Right lobe of liver (tissue), 6 donors: ENCODE results near the gene CCNE1. TPM values are rescaled to one million over a fixed set of nuclear protein-coding genes. Genes with fewer than 3 reads are reported as not detected.

Source experiments
- ATAC-seq, 4 donors: fragments of 200-7000 bp; cut with Tn5 transposase; one replicate each; pipeline ENCODE4 v1.9.1; 2020; ENCODE audit warnings: mild to moderate bottlenecking in 4 of 4, moderate library complexity in 4 of 4
- DNase-seq, 3 donors: peaks; one replicate each; pipeline ENCODE4 v3.0.0-alpha.2; 2020
- H3K27ac ChIP-seq, 3 donors: fragments of 200-600 bp; one replicate each; pipeline ENCODE4 v1.8.0; 2022
- H3K27me3 ChIP-seq, 2 donors: fragments of 200-600 bp; one replicate each; pipeline ENCODE4 v1.8.0; 2022
- H3K36me3 ChIP-seq, 4 donors: fragments of 200-600 bp; sonication (generic) in 1 of 4; one replicate each; pipeline versions ENCODE4 v1.5.1 to v1.8.0; 2017 to 2022; ENCODE audit warnings: control low read depth in 1 of 4
- H3K4me1 ChIP-seq, 4 donors: fragments of 200-600 bp; sonication (generic) in 1 of 4; one replicate each; pipeline versions ENCODE4 v1.5.1 to v1.8.0; 2017 to 2022; ENCODE audit warnings: control low read depth in 1 of 4
- H3K4me3 ChIP-seq, 3 donors: fragments of 200-600 bp; one replicate each; pipeline ENCODE4 v1.8.0; 2022
- H3K9me3 ChIP-seq, 4 donors: fragments of 200-600 bp; sonication (generic) in 1 of 4; one replicate each; pipeline versions ENCODE4 v1.5.1 to v1.8.0; 2017 to 2022; ENCODE audit warnings: control low read depth in 1 of 4
- CTCF ChIP-seq, 4 donors: fragments of 200-600 bp in 3 of 4; fragments of 450-650 bp in 1 of 4; IDR thresholded peaks; one replicate each; pipeline versions ENCODE4 v1.5.1 to v1.8.0; 2016 to 2022; ENCODE audit warnings: antibody characterized with exemption in 4 of 4, mild to moderate bottlenecking in 2 of 4
- POLR2A ChIP-seq: fragments of 450-650 bp; IDR thresholded peaks from one replicate; pipeline ENCODE4 v1.6.1; 2017; ENCODE audit warnings: antibody characterized with exemption, mild to moderate bottlenecking
- WGBS: methylation state at CpG from one replicate; pipeline ENCODE4 v1.1.6; 2018; ENCODE audit warnings: low coverage, low lambda C conversion rate; ENCODE audit not compliant: insufficient coverage; ENCODE audit errors: missing lambda C conversion rate; 5-methylcytosine and 5-hydroxymethylcytosine counted together
- intact Hi-C, 2 donors: fragments of 100-400 bp; cut with DNase I; formaldehyde crosslinking; loops; one replicate each; pipeline versions ENCODE4 v1.11.2 to v1.14.1; 2022
- total RNA-seq, 6 experiments: library from RNA; depleted of rRNA in 2 of 6; stranded (reverse); fragments of >200 nt in 2 of 6; fragmentation: NEBNext Ultra II Directional in 3 of 6; extraction: Animal tissue kit (Norgen Biotek cat#: 25700) in 3 of 6; gene quantifications; one replicate each; pipeline versions ENCODE4 v1.1.0 to v1.2.4, GENCODE V29; 2016 to 2023
- donor health status: DM: no; HTN: yes; CAD: no.
- donor health status: DM: no; HTN: no; CAD: no.
- donor health status: DM: no; HTN: no; CAD: no.
- donor health status: DM: no; HTN: yes; CAD: no.
- donor health status: DM: no; HTN: yes; CAD: no.

CCNE1 gene
- total RNA-seq, 6 experiments from 2014 or later = 0.26 to 2.2 (median 0.90) TPM

- no peaks in the 10 kb centered on the region for H3K27me3 ChIP-seq
- no peak for TF ChIP-seq CTCF (IDR thresholded peaks at IDR 0.05)
- TF ChIP-seq POLR2A = no peak
- no peaks in the 10 kb centered on the region for H3K9me3 ChIP-seq
- H3K4me1 ChIP-seq = no peaks in the 10 kb centered on the region
- no peaks in the 10 kb centered on the region for H3K36me3 ChIP-seq
- intact Hi-C loops = loop anchor here (10.0 kb wide), 1 partner anchor 108 kb away; no protein-coding TSS in a partner anchor
- no peak overlapping the region for H3K27ac ChIP-seq
- no peak overlapping the region for H3K4me3 ChIP-seq
- ATAC-seq (no peak), DNase-seq (no peak)
- WGBS = 49% methylated on average over 6 of the region's 8 CpGs
Observed at GRCh38 chr19:29767039-29767735, 44.6 kb upstream of the CCNE1 start.

GRCh38 chr19:29768166-29768565 is 43.6 kb upstream of the CCNE1 start:
- Histone ChIP-seq H3K9me3 (no peaks in the 10 kb centered on the region), H3K36me3 (no peaks in the 10 kb centered on the region), H3K4me1 (no peaks in the 10 kb centered on the region), H3K27ac (no peak overlapping the region), H3K27me3 (no peaks in the 10 kb centered on the region), H3K4me3 (no peak overlapping the region)
- intact Hi-C loops = loop anchor here (10.0 kb wide), 1 partner anchor 107 kb away; no protein-coding TSS in a partner anchor
- DNase-seq = no peak
- WGBS = 60% methylated on average over 1 of the region's 10 CpGs
- ATAC-seq = no peak
- TF ChIP-seq CTCF (IDR thresholded peaks at IDR 0.05) (no peak), POLR2A (no peak)

GRCh38 chr19:29769997-29770396 is 41.8 kb upstream of the CCNE1 start:
- ATAC-seq = no peak
- H3K36me3 ChIP-seq = no peaks in the 10 kb centered on the region
- no peak for TF ChIP-seq CTCF (IDR thresholded peaks at IDR 0.05)
- TF ChIP-seq POLR2A = no peak
- no peaks in the 10 kb centered on the region for H3K9me3 ChIP-seq
- DNase-seq = no peak
- H3K4me1 ChIP-seq = no peaks in the 10 kb centered on the region
- no peak overlapping the region for H3K27ac ChIP-seq
- 79% methylated on average over 8 of the region's 8 CpGs for WGBS
- no peak overlapping the region for H3K4me3 ChIP-seq
- H3K27me3 ChIP-seq = no peaks in the 10 kb centered on the region
- intact Hi-C loops = loop anchor here (10.0 kb wide), 1 partner anchor 105 kb away; no protein-coding TSS in a partner anchor

GRCh38 chr19:29770648-29771047 is 41.1 kb upstream of the CCNE1 start:
- Histone ChIP-seq H3K27me3 (no peaks in the 10 kb centered on the region), H3K4me1 (no peaks in the 10 kb centered on the region), H3K4me3 (no peak overlapping the region), H3K9me3 (no peaks in the 10 kb centered on the region), H3K27ac (no peak overlapping the region), H3K36me3 (no peaks in the 10 kb centered on the region)
- ATAC-seq = no peak
- TF ChIP-seq POLR2A = no peak
- TF ChIP-seq CTCF (IDR thresholded peaks at IDR 0.05) = no peak
- 61% methylated on average over 7 of the region's 7 CpGs for WGBS
- intact Hi-C loops = no loop called here
- no peak for DNase-seq
